HTR-8/SVneo (cell line): ENCODE measurements around the gene RPLP2.
A peak's percentile ranks its signal among the peaks of the same experiment; 100 is the strongest.

ENCODE experiments used
- DNase-seq: peaks from one replicate; pipeline ENCODE4 v3.0.0; 2011; ENCODE audit warnings: low spot score, mixed read lengths; ENCODE audit not compliant: insufficient read length
- FAIRE-seq: peaks from 2 replicates; lab custom pipeline; 2011; peaks lifted over from hg19 to GRCh38; lab: Jason Lieb, UNC

Gene RPLP2

DNA sequence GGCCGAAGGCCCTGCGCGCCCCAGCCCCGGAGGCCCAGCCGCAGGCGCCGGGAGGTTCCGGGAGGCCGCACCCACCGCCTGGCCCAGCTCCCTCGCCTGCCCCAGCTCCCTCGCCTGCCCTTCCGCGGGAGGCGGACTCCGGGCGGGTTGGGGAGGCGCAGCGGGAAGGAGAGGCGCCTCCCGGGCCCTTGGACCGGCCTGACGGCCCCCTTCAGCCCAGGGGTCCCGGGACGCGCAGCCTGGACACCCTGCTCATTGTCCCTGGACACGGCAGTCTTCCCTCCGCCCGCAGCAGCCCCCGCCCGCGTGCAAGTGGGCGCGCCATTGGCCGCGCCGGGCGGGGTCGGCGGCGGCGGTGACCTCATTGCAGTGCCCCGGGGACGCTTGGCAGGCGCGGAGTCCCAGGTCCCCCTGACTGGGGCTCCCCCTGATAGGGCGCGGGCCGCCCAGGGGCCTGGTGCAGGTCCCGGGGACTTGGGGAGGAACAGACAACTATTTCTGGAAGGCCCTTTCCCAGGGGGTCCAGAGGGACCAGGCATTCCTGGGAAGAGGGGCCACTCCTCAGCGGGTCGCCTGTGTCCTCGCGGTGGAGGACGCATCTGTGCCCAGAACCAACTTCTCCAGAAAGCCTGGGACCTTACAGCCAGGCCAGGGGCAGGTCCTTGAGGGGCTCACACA is 23.5 kb downstream of the RPLP2 start:
- peak; percentile 67 for FAIRE-seq
- DNase-seq: no peak

DNA sequence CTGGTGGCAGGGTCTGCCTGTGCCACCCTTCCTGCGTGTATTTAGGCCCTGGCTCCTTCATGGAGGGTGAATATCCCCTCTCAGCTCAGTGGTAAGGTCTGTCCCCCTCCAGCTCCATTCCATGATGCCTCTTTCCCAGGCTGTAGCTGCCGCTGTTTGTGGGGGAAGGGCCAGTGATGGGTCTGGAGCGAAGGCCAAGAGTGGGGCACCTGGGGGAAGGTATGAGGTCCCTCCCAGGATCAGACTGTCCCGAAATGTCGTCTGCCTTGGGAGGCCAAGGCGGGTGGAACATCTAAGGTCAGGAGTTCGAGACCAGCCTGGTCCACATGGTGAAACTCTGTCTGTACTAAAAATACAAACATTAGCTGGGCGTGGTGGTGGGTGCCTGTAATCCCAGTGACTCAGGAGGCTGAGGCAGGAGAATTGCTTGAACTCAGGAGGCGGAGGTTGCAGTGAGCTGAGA is 24.1 kb downstream of the RPLP2 start:
- peak; percentile 31 for FAIRE-seq
- no peak for DNase-seq

DNA sequence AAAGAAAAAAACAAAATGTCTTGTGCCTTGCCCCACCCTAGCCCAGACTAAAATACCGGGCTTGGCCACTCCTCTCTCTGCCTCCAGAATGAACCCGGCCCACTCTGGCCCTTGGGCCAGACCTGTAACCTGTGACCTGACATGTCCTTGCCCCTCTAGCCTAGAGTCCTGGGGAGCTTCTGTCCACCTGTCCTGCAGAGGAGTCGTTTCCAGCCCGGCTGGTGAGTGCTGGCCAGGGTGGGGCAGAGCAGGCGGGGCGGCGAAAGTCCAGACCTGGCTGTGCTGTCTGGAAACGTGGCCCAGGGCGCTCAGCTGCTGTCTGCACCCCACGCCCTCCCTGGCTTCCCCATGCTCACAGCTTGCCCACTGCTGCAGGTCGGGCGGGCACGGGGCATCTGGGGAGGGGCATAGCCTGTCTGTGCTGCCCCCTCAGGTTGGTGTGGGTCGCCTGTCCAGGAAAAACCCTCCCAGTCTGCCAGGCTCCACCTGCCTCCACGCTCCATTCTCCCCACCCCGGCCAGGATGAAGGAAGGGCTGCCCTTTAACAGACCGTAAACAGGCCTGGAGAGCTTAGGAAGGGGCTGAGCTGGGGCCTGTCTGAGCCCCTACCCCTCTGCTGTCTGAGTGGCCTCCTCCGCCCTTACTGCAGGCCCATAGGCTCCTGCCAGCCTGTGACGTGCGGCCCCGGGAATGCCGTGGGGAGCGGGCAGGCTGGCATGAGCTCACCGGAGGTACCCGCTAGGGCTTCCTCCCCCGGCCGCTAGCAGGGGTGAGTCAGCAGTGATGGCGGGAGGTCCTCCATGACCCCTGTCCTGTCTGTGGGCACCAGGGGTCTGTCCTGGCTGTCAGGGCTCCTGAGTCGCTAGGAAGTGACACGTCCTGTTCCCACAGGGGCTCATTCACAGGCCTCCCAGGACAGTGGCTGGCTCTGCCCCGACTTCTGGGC is 24.9 kb downstream of the RPLP2 start:
- DNase-seq: peak; percentile 90
- peak; percentile 97 for FAIRE-seq

DNA sequence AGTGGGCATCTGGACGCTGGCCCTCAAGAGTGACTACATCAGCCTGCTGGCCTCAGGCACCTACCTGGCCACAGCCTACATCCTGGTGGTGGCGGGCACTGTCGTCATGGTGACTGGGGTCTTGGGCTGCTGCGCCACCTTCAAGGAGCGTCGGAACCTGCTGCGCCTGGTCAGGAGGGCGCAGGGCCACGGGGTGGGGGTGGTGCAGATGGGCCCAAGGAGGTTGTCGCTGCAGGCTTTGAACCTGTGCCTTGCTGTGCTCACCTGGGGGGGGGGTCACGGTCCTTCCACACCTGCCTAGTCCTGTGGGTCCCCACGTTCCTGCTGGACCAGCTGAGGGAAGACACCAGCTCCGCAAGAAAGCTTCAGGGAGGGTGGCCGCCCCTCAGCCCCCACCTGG is 26.5 kb downstream of the RPLP2 start:
- FAIRE-seq: no peak
- DNase-seq: no peak

DNA sequence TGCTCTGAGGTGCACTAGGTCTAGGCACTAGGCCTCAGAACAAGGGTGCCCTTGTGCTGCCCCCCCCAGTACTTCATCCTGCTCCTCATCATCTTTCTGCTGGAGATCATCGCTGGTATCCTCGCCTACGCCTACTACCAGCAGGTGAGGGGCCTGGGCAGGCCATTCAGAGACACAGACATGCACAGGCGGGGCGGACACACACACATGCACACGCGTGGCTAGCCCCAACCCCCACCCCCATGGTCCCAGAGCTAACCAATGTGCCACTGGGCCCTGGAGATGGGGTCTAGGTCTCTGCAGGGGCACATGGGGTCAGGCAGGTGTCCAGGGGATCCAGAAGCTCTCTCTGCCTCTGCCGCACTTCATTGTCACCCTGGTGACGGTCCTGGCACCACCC is 26.9 kb downstream of the RPLP2 start:
- DNase-seq (no peak), FAIRE-seq (no peak)

DNA sequence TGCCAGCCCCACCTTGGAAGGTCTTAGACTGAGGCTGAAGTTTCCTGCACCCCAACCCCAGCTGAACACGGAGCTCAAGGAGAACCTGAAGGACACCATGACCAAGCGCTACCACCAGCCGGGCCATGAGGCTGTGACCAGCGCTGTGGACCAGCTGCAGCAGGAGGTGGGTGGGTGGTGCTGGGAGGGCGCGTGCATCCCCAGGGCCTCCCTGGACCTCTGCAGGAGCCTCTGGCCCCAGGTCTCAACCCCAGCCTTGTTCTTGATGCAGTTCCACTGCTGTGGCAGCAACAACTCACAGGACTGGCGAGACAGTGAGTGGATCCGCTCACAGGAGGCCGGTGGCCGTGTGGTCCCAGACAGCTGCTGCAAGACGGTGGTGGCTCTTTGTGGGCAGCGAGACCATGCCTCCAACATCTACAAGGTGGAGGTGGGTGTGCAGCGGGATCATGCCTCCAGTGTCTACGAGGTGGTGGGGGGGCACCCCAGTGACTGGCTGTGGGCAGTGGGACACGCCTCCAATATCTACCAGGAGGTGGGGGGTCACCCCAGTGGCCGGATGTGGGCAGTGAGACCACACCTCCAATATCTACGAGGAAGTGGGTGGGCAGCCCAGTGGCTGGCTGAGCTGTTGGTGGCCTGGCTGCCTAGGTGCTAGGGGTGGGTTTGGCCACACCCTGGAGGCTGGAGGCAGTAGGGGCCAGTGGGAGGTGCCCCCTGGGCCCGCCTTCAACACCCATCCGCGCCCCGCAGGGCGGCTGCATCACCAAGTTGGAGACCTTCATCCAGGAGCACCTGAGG is 27.6 kb downstream of the RPLP2 start:
- FAIRE-seq: no peak
- no peak for DNase-seq

DNA sequence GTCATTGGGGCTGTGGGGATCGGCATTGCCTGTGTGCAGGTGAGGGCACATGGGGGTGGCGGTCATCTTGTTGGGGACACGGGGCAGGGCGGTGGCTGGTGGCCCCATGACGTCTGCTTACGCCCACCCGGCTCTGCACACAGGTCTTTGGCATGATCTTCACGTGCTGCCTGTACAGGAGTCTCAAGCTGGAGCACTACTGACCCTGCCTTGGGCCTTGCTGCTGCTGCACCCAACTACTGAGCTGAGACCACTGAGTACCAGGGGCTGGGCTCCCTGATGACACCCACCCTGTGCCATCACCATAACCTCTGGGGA is 28.2 kb downstream of the RPLP2 start:
- FAIRE-seq: no peak
- no peak for DNase-seq

DNA sequence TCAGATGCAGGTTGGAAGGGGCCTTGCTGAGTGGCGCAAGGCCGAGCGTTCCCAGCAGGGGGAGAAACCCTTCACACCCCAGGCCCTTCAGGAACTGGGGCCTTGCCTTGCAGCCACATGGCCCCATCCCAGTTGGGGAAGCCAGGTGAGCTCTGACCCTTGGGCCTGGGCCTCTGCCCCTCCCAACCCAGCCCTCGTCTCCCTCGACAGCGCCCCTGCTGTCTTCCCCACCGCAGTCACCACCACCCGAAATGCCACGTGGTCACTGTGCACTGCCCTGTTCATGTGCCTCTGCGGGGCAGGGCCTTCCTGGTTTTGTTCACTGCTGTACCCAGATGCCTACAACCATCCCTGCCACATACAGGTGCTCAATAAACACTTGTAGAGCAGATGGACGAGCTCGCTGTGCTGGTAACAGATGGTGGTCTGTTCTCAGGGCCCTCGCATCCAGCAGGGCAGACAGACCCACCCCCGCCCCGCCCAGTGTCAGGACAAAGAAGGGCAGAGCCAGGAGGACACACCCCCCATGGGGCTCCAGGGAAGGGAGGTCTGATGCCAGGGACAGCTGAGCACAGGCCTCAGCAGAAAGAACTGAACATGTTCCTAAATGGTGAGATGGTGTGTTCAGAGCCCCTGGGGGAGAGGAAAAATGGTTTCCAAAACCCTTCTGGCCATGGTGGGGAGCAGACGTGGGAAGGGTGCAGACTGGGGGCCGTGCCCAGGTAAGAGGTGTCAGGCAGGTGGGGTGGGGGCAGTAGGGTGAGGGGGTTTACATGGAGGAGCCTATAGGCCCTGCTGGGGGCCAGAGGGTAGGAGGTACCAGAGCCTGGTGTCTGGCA is 28.9 kb downstream of the RPLP2 start:
- DNase-seq (no peak), FAIRE-seq (peak; percentile 57)

DNA sequence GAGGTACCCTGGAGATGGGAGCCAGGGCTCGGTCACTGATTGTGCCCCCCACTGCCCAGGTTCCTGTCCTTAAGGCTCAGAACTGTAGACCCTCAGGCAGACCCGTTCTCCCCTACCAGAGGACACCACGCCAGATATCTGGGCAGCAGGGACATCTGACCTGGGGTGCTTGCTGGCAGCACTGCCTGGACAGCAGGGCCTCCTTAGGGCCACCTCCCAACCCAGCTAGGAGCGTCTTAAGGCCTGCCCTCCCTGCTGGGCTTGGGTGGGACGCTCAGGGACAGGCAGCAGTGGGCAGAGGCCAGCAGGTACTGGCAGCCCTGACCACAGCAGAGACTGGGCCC is 29.5 kb downstream of the RPLP2 start:
- DNase-seq: no peak
- no peak for FAIRE-seq

DNA sequence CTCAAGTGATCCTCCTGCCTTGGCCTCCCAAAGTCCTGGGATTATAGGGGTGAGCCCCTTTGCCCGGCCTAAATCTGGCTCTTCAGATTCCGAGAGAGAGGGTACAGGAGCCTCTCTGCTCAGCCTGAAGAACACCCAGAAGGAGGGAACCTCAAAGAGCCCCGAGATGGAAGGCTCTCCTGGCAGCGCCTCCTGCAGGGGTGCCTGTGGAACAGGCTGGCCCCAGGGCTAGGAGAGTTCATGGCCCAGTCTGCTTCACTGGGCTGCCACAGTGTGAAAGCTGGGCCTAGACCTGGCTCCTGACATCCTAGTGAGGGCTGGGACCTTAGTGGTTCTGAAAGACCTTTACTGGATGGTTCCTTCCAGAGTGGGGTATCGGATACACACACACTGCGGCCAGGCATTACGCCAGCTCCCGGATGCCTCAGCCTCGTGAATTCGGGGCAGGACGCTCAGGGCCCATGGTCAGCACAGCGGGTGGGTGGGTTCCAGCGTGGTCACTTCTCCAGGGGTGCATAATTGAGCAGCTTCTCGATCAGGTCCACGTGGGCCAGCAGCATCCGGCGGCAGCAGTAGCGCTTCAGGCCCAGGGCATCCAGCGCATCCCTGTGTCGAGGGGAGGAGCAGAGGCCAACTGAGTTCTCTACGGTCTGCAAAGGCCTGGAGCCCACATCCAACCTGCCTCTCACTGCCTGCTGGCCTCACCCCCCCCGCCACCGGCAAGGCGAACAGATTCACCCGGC is 30.3 kb downstream of the RPLP2 start:
- FAIRE-seq (peak; percentile 38), DNase-seq (no peak)

DNA sequence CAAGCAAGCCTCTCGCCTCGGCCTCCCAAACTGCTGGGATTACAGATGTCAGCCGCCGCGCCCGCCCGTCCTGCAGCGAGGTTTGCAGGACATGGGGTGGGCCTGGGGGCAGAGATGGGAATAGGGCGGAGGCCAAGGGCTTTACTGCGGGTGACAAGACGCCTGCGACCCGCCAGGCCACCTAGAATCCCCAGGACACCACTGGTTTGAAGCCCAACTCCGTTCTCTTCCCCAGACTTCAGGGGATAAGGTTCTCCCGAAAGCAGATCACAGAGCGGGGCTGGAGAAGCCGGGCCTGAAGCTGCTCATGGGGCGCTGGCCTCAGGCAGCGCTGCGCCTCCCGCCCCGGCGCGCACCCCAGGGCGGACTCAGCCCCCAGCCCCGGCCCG is 32.2 kb downstream of the RPLP2 start:
- FAIRE-seq (no peak), DNase-seq (no peak)

DNA sequence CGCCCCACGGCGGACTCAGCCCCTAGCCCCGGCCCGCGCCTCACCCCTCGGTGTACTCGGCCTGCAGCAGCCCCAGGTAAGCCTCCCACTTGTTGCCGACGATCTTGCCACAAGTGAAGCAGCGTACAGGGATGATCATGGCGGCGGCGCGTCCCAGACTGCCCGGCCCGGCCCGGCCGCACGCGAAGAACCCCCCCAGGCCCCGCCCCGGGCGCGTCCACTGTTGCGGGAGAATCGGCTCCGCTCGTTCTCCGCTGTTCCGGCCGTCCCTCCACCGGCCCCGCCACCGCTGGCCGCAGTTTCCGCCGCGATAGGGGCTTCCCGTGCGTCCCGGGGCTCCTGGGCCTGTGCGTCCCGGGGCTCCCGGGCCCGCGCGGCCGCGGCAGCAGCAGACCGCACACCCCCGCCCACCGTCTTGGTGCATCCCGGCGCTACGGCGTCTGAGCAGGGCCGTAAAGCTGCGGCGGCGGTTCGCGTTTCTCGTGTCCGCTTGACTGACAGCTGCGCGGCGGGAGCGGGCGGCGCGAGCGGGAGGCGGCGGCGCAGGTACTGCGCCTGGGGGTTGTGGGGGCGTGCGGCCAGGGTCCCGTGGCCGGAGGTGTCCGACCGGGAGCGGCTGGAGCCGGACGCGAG is 32.7 kb downstream of the RPLP2 start, which contains the start of the genes POLR2L and TSPAN4:
Gene POLR2L, minus strand, starts transcription at position 160 of the 633 bp plus-strand sequence. Its CDS starts 21 bp downstream, at position 139.
Gene TSPAN4, plus strand, starts transcription at position 483 of the 633 bp plus-strand sequence. CDS start 7,453 bp downstream, outside the sequence.
- DNase-seq: peak; percentile 75
- peak; percentile 97 for FAIRE-seq

DNA sequence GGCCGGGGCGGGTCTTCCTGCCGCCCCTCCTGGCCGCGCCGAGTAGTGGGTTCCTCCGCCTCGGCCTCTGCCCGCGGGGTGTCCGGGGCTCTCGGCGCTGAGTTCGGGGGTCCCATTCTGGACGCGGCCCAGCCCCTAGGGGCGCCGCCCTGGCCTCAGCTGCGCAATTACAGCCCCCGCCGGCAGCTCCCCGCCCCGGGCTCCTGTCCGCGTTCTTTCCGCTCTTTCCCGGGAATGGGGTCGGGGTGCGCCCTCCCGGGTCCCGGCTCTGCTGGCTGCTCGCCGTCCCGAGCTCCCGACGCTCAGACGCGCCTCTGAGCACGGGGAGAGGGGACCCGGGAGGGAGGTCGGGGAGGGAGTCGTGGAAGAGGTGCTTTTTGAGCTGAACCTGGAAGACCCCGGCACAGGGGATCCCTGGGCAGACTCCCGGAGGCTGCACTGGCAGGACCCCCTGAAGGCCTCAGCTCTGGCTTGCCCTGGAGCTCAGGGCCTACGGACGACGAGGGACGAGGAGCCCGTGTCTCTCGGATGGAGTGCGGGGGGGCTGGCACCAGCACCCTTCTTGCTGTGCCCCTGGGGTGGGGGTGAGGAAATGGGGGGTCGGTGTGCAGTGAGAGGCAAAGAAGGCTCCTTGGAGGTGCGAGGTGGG is 33.4 kb downstream of the RPLP2 start:
- FAIRE-seq (no peak), DNase-seq (no peak)

DNA sequence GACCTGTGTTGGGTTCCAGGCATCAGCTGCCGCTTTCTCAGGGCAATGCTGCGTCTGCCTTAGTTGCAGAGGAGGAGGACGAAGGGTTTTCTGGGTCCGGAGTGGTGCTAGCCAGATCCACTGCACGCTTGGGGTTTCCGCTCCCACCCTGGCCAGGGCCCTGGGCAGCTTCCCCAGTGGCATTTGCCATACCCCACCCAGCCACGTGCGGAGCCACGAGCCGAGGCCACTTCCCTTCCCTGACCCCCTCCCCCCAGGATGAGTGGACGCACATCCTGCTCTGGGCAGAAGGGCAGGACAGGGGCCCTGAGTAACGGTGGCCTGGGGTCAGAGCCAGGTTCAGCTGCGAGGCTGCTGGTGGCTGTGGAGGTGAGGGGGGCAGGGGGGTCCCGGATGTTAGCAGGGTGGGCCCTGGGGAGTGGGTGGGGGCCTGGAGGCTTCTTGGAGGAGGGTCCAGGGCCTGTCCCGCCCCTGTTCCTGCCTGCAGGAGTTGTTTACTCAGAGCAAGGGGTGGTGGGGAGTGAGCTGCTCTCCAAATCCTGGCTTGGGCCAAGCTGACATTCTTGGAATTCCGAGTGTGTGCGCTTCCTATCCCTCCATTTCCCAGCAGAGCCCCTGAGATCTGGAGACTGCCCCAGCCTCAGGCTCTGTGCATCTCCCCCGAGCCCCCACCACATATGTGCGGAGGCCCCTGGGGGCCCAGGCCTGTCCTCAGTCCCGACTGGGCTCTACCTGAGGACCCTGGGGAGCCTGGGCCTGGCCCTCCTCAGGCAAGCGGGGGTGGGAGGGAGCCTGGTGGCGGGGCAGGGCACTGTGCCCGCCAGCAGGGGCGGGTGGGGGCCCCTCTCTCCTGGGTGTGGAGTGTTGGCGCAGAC is 34.3 kb downstream of the RPLP2 start:
- FAIRE-seq (peak; percentile 95), DNase-seq (peak; percentile 92)

DNA sequence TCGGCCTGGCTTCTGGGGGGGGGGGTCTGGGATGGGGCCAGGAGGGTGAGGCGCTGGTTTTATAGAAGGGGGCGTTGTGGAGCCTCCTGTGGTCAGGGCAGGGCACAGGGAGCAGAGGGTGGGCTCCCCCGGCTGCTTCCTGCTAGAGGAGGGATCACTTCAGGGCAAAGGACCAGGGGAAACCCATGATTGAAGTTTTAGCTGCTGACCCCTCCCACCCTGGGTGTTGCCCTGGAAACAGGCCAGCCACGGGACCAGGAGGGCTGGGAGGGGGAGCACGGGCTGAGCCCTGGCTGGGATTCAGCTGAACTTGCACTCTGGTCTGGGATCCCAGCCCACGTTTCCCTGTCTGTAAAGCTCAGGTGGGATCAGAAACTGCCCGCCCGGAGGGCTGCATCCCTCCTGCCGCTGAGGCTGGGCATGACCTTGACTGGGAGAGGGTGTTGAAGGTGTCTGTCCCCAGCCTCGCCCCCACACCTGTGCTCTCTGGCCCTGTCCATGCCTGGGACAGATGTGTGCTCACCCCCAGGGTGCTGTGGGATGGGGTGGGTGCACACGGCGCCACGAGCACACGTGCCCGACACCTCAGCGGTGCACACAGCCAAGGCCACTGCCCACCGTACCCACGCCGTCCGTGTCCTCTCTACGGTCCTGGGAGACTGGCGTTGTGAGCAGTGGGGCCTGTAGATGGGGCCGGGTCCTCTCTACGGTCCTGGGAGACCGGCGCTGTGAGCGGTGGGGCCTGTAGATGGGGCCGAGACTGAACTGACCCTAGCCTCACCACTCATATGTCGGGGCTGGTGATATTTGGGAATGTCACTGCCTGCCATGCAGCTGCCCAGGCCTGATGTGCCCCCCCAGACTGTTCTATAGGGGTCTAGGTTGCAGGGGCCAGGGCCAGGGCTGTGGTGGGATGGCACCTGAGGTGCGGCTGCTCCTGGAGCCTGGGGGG is 35.2 kb downstream of the RPLP2 start:
- peak; percentile 96 for FAIRE-seq
- DNase-seq: peak; percentile 92

DNA sequence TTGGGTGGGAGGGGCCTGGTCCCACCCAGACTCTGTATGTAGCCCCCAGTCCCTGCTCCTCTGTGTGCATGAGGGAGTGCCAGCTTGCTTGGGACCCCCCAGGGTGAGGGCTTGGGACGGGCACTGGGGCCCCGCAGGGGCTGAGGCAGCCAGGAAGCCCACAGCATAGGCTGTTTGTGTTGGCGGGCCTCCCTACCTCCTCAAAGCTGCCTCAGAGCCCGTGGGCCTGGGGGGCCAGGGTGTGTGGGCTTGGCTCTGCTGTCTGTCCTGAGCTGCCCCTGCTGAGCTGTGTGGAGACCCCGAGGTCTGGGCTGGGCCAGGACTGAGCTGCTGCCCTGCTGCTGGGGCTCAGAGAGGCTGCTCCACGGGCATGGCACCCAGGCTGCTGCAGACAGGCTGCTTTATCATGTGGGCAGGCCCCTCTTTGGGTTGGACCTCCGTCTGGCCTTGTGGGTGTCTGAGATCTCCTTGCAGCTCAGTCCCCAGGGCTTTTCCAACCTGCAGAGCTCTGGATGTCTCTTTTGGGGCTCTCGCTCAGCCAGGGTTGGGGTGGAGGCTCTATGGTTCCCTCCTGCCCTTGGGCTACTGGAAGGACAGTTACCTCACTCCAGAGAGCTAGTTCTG is 36.2 kb downstream of the RPLP2 start:
- FAIRE-seq (no peak), DNase-seq (no peak)
